Embryonic facial prominence (tissue), 1 donor: Measurements from ENCODE around the gene HSP90B1.
A peak's percentile ranks its signal among the peaks of the same experiment; 100 is the strongest.

ENCODE experiments used
- DNase-seq: peaks from one replicate; pipeline ENCODE4 v3.0.0-alpha.2; 2016; ENCODE audit errors: extremely low spot score

The HSP90B1 gene

DNA sequence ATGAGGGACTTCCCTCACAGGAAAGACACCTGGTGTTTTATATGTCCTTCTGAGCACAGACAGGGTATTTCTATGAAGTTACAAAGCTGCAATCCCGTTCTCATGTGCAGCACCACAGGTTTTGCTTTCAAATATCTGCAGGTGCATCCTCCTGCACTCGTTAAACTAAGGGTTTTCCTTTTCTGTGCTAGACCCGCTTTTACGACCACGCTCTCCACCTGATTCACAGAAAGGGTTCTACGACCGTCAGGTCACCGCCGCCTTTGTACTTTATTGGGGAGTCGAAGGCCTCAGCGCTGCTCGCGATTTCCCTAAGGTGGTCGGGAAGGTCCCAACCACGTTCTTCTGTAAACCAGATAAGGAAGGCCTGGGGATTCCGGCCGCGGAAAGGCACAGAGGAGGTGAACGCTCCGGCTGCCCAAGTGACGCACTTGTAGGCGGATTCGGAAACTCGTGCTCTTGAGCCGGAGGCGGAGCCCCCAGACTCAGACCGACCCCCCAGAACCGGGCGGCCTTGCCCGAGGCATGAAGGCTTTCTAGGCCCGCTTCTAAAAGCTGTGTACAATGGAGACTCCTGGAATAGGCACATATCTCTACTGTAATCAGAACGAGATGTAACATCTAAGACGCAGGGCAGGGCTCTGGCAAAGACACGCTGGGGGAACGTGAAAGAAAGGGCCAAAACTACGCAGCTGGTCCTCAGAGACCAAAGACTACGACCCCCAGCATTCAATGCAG, 995 bp upstream of the HSP90B1 start:
- DNase-seq = peak; percentile 84

DNA sequence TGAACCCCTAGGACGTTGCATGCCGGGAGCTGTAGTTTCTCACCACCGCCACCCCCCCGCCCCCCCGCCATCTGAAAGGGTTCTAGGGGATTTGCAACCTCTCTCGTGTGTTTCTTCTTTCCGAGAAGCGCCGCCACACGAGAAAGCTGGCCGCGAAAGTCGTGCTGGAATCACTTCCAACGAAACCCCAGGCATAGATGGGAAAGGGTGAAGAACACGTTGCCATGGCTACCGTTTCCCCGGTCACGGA, 501 bp upstream of the HSP90B1 start:
- no peak for DNase-seq

DNA sequence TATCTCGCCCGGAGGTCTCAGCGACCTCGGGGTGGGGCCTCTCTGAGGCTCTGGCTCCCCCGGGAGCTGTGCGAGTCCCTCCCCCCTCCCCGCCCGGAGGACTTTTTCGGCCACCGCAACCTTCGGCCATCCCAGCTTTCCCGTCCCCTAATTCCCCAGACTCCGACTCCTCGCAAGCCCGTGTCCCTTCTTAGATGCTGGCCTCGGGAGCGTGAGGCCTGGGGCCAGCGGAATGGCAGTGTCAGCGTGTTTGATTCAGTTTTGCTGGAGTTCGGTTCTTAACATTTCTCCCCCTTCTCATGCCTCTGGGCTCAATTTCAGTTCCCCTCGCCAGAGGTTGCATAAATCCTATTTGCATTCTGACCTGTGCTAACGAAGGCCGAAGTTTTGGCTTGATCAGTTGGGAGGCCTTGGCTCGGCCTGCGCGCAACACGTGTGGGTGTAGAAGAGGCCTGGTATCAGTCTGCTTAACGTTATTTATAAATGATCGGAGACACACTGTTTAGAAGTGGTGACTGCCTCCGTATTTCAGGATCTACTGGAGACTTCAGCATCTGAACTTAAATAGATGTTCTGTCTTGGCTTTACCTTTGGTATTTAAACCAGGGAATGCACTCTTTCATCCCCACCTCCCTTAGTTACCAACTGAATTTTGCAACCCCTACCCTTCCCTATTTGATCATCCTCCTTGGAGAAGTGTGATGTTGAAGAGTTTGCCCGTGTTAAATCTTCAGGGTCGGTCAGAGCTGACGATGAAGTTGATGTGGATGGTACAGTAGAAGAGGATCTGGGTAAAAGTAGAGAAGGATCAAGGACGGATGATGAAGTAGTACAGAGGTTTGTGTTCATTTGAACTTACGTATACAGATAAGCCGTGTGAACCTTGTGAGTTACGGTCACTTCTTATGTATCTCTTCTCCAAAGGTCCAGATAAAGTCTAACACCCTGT, 851 bp downstream of the HSP90B1 start:
- no peak for DNase-seq

DNA sequence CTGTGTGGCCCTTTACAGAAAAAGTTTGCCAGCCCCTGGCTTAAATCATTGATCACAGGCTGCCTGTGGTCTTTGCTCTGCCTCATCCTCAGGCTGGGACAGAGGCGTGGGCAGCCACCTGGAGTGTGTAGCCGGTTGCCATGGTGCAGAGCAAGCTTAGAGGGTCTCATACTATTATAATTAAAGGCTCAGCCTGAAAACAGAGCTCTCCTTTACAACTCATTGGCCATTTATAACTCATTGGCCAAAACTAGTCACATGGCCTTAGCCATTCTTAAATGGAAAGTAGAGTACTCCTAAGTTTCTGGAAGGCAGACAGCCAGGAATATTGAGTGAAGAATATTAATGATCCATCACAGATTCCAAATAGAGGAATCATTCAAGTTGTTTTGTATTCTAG, 3.0 kb downstream of the HSP90B1 start:
- no peak for DNase-seq

DNA sequence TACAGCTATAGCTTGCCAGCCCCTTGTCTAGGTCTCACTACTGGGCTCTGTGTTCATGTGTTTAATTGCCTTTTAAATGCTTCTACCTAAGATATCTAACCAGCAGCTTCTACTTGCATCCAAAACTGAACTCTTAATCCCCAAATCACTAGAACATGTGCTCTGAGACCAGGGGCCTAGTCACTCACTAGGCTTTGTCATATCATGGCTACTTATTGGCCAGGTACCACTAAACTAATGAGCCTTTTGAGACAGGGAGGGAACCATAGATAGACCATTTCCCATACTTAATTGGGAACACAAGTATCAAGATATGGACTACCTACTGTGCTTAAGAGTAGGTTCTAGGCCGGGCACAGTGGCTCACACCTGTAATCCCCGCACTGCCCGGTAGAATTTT, 6.5 kb downstream of the HSP90B1 start:
- DNase-seq = no peak

DNA sequence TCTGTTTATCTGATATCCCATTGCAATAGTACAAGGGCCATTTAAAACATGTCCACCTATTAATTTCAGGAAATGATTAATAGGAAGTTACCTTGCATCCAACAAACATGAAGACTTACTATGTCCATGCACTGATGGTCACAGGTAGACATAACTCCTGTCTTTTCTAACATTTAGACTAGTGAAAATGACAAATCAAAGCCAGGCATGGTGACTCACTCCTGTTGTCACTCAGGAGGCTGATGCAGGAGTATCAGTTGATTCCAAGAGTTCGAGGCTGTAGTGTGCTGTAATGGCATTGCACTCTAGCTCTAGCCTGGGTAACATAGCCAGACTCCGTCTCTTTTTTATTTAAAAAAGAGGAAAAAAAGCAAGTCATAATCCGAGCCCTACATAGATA, 14.8 kb downstream of the HSP90B1 start:
- no peak for DNase-seq

DNA sequence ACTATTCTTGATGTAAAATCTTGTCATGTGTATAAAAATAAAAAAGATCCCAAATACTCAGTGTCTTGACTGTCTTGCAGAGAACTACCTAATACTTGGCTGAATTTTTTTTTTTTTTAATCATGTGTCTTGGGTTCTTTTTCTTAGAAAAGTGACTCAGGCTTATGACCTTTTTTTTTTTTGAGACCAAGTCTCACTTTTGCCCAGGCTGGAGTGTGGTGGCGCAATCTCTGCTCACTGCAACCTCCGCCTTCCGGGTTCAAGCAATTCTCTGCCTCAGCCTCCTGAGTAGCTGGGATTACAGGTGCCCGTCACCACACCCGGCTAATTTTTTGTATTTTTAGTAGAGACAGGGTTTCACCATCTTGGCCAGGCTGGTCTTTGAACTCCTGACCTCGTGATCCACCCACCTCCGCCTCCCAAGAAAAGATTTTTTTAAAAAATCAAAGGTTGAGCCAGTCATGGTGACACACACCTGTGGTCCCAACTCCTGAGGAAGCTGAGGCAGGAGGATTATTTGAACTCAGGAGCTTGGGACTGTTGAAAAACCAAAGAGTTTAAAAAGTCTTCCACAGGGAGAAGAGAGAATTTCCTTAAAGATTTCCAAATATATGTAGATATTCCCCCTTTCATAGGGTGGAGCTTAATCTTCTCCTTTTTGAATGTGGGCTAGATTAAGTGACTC, 17.8 kb downstream of the HSP90B1 start:
- DNase-seq = no peak

DNA sequence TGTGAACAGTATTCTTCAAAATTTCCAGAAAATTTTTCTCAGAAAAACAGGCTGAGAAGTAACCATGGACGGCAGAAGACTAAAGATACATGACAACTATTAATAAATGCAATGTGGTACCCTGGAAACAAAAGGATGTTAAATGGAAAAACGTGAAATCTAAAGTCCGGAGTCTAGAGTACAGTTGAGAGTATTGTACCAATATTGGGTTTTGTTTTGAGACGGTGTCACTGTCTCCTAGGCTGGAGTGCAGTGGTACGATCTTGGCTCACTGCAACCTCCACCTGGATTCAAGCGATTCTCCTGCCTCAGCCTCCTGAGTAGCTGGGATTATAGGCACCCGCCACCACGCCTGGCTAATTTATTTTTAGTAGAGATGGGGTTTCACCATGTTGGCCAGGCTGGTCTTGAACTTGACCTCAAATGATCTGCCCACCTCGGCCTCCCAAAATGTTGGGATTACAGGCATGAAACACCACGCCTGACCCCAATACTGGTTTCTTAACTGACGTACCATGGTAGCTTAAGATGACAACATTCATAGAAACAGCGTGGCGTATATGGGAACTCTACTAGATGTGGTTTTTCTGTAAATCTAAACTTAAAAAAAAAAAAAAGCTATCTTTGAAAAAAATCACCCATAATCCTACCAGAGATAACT, 18.7 kb downstream of the HSP90B1 start:
- DNase-seq = no peak

DNA sequence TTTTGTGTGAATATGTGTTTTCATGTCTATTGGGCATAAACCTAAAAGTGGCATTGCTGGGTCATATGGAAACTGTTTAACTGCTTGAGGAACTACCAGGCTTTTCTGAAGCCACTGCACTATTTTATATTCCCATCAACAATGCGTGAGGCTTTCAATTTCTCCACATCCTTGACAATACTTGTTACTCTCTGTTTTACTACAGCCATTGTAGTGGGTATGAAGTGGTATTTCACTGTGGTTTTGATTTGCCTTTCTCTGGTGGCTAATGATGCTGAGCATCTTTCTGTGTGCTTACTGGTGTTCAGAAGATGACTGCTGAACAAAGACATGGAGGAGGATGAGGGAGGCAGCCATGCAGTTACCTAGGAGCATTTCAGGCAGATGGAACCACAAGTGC, 22.3 kb downstream of the HSP90B1 start:
- DNase-seq = no peak

DNA sequence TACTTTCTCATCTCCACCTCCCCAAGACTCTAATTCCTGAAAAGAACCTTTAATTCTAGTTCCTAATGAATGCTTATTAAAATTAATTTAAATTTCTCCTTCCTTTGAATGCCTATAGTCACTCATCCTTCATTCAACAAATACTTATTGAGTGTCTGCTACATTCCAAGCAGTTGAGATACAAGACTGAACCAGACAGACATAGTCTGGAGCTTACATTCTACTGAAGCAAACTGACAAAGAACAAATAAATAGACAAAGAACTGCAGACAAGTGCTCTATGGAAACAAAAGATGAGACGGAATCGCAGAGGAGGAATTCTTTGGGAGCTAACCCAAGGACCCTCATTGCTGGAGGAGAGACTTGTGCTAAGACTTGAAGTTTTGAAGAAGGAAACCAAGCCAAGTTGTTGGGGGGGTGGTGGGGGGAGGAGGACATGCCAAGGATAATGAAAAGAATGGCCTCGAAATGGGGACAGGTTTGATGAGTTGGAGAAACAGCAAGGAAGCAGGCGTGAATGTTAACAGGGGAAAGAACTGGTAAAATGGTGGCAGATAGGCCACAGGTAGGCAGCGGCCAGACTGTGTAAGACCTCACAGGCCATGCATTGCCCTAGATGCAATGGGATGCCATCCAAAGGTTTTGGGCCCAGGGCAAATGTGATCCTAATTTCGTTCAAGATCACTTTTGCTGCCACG, 25.8 kb downstream of the HSP90B1 start:
- no peak for DNase-seq

DNA sequence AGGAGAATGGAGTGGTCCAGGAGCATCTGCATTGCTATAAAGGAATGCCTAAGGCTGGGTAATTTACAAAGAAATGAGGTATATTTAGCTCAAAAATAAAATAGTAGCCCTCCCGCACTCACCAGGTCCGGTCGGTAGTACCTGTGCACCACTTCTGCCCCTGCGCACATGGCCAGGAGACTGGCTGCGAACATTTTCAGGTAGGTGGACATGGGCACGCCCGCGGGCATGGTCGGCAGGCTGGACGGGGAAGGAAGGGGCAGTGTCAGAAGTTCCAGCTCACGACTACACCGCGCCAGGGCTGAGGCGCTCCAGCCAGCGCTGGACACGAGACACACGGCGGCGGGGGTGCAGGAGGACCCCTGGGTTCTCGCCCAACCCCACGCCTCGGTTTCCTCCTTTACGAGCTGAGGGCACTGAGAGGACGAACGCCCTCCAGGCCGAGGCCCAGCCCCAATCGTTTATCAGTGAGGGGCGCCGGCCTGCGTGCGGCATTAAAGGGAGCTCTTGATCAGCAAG, 26.4 kb downstream of the HSP90B1 start:
- no peak for DNase-seq

DNA sequence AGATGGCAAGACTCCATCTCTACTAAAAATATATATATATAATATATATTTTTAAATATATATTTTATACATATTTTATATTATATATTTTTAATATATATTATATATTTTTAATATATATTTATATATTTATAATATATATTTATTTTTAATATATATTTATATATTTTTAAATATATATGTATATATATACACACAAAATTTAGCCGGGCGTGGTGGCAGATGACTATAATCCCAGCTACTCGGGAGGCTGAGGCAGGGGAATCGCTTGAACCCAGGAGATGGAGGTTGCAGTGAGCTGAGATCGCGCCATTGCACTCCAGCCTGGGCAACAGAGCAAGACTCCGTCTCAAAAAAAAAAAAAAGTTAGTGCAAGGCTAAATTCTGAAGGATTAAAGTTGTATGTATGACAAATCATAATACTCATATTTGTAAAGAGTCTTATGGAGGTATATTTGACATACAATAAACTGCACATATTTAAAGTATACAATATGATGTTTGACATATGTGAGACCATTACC, 27.7 kb downstream of the HSP90B1 start:
- DNase-seq = no peak

DNA sequence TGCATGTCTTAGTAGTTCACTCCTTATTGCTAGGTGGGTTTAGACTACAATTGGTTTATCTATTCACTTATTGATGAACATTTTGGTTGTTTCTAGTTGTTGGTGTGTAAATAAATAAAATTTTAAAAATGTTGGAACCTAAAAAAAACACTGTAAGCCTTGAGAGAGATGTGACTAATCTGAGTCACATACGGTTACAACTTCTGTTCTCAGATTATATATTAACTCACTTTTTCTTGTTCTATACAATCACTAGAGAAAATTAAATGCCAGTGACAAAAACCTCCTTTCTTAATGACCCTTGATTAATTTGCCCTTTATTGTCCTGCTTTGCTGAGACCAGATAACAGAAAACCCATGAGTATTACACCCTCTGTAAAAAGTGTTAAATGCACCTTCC, 28.4 kb downstream of the HSP90B1 start:
- no peak for DNase-seq

DNA sequence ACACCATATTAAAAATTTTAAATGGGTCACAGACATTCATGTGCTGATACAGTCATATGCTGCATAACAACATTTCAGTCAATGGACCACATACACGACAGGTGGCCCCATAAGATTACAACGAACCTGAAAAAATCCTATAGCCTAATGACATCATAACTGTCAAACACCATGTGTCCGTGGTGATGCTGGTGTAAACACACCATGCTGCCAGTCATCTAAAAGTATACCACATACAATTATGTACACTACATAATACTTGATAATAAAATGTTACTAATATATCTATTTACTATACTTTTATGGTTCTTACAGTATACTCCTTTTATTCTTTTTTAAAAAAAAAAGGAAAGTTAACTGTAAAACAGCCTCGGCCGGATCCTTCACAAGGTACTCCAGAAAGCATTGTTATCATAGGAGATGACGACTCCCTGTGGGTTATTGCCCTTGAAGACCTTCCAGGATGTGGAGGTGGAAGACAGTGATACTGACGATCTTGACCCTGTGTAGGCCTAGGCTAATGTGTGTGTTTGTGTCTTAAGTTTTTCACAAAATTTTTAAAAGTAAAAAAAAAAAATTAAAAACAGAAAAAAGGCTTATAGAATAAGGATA, 30.5 kb downstream of the HSP90B1 start:
- DNase-seq = no peak

DNA sequence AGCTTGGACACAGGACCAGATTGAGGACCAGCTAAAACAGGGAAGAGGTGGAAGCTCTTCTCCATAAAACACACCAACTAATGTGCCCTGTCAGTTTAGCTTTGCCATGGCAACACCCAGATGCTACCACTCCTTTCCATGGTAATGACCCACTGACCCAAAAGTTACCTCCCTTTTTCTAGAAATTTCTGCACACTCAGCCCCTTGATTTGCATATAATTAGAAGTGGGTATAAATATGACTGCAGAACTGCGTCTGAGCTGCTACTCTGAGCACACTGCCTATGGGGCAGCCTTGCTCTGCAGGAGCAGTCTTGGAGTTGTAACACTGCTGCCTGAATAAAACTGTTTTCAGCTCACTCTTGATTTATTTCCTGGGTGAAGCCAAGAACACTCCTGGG, 32.3 kb downstream of the HSP90B1 start:
- no peak for DNase-seq

DNA sequence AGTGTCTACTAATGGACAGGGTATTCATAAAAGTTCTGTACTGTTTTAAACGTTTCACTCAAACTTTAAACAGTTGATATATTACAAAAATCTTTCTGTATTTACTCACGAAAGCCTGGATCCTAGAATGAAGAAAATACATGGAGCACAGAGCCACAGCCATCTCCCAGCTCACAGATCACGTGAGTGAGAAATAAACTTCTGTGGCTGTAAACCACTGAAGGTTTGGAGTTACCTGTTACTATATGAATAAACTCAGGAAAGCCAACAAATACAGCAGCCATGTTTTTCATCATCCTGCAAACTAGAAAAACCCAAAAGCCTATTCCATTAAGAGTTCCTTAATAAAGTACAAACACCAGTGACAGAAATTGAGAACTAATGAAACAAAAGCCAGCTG, 34.6 kb downstream of the HSP90B1 start:
- DNase-seq = no peak

DNA sequence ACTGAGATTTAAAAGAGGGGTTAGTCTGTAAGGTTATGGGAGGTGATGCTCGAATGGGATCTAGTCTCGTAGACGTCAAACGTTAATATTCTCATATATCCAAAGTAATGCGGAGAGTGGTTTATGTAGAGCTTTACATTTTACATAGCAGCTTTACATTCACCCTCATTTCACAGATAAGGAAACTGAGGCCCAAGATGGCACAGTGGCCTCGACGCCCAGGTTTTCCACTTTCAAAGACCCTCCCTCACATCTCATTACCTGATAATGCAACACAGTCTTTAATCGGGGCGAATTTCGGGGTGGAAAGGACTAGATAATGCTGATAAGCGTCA, 35.0 kb downstream of the HSP90B1 start:
- DNase-seq = no peak

DNA sequence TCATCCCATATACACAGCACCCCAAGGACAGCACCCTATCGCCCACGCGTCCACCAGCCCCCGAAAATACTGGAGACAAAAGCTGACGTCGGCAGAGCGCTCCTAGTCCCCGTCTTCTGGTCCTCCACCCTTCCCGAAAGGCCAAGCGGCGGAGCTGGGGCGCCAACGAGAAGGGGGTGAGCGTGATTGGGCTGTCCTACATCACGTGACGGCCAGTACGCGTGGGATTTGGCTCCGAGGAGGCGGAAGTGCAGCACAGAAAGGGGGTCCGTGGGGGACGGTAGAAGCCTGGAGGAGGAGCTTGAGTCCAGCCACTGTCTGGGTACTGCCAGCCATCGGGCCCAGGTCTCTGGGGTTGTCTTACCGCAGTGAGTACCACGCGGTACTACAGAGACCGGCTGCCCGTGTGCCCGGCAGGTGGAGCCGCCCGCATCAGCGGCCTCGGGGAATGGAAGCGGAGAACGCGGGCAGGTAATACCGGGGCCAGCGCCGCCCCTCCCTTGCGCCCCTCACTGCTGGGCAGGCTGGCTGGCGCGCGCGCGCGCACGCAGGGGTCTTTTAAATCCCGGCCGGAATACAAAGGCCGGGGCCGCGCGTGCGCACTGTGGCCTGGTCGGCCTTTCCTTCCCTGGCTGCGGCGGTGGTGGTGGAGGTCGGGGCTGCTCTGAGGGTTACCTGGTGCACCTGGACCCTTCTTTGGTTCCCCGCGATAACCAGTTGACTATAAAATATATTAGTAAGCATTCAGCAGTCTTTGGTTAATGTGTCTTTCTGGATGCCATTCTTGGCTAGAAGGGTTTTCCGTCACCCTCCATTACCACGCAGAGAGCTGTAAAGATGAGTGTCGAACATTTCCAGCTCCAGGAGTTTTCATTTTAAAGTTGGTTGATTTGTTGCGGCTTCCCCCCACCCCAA, 35.6 kb downstream of the HSP90B1 start, which contains the start of gene TDG:
Gene TDG, plus strand, starts transcription at position 283 of the 915 bp plus-strand sequence. Its CDS starts 166 bp downstream, at position 449.
- DNase-seq = peak; percentile 99

DNA sequence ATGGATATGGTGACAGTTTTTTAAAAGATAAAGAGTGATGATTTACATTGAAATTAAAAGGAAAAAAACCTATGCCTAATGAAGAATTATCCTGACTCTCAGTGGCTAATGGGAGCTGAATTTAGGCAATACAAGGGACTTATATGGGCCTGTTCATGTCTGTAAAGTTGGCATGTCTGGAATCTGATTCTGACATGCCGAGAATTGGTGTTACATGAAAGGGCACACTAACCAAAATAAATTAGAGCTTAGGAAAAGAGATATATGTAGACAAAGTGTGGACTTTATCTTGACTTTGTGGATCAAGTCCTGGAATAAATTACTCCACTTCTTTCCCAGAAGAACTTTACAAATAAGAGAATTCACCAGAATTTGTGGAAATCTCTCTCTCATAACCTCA, 36.5 kb downstream of the HSP90B1 start:
- DNase-seq = no peak

DNA sequence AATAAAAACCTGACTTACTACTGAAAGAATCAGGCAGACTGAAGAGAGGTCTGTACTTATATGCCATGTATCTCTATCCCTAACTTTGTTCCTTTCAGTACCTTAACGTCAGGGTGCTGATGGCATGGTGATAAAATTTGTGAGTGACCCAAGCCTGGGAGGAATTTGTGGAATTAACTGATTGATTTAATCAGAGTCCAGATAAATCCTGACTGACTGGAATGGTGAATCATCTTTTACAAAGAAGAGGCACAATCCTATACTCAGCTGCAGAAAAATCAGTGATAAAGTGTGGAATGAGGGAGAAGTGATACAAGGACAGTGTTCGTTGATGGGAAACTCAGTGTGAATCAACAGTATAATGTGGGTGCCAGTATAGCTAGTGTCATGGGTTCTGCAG, 39.2 kb downstream of the HSP90B1 start:
- DNase-seq = no peak
